Effector CD8-positive, alpha-beta T cell (primary cell): ENCODE measurements around the gene AGPAT4.

Experiments
- DNase-seq: peaks from one replicate; lab custom pipeline; 2025; lab: John Stamatoyannopoulos, UW

The AGPAT4 gene

GRCh38 chr6:161284653-161285052 is 10.8 kb upstream of the AGPAT4 start:
- DNase-seq = no peak

- no peak for DNase-seq
Measured at GRCh38 chr6:161281092-161281491, 7.2 kb upstream of the AGPAT4 start.

GRCh38 chr6:161279677-161280415 is 6.0 kb upstream of the AGPAT4 start:
- DNase-seq = no peak

GRCh38 chr6:161276605-161277155 is 2.8 kb upstream of the AGPAT4 start:
- DNase-seq = no peak

- DNase-seq = no peak
Measured at GRCh38 chr6:161274898-161275297, 1.0 kb upstream of the AGPAT4 start.

GRCh38 chr6:161274488-161274858 is 612 bp upstream of the AGPAT4 start:
- DNase-seq = no peak

- DNase-seq = peak; percentile 38
Measured at GRCh38 chr6:161273274-161273751, 548 bp downstream of the AGPAT4 start.

- no peak for DNase-seq
Measured at GRCh38 chr6:161272635-161273273, 1.1 kb downstream of the AGPAT4 start.

- no peak for DNase-seq
Measured at GRCh38 chr6:161271343-161272030, 2.4 kb downstream of the AGPAT4 start.

- DNase-seq = no peak
Measured at GRCh38 chr6:161270116-161270515, 3.7 kb downstream of the AGPAT4 start.

GRCh38 chr6:161269310-161269709 is 4.6 kb downstream of the AGPAT4 start:
- DNase-seq = no peak

GRCh38 chr6:161268531-161269210 is 5.2 kb downstream of the AGPAT4 start:
- no peak for DNase-seq

GRCh38 chr6:161266513-161267230 is 7.2 kb downstream of the AGPAT4 start:
- DNase-seq = no peak

GRCh38 chr6:161265975-161266374 is 7.9 kb downstream of the AGPAT4 start:
- DNase-seq = no peak

- no peak for DNase-seq
Measured at GRCh38 chr6:161265554-161265953, 8.3 kb downstream of the AGPAT4 start.

- no peak for DNase-seq
Measured at GRCh38 chr6:161264181-161264580, 9.7 kb downstream of the AGPAT4 start.

- no peak for DNase-seq
Measured at GRCh38 chr6:161261816-161262215, 12.0 kb downstream of the AGPAT4 start.

GRCh38 chr6:161261325-161261724 is 12.5 kb downstream of the AGPAT4 start:
- DNase-seq = no peak

- DNase-seq = no peak
Measured at GRCh38 chr6:161259302-161259701, 14.6 kb downstream of the AGPAT4 start.

- DNase-seq = no peak
Measured at GRCh38 chr6:161257793-161258457, 15.9 kb downstream of the AGPAT4 start.

- no peak for DNase-seq
Measured at GRCh38 chr6:161256407-161256806, 17.5 kb downstream of the AGPAT4 start.
